Naive thymus-derived CD4-positive, alpha-beta T cell (primary cell): Measurements from ENCODE around the gene CASKIN1. TPM values are rescaled to one million over a fixed set of nuclear protein-coding genes. Genes with fewer than 3 reads are reported as not detected.
A peak's percentile ranks its signal among the peaks of the same experiment; 100 is the strongest.
"Not testable (repeated sequence)": the region's sequence is repeated elsewhere in the genome, so short reads cannot be mapped to it uniquely, and the experiment has no call there.

ENCODE experiments used
- ATAC-seq: fragments of 150-1000 bp; cut with Tn5 transposase; 2 replicates; pipeline ENCODE4 v1.10.0; 2021; ENCODE audit warnings: mild to moderate bottlenecking, moderate library complexity
- CTCF ChIA-PET: fragments of 350-600 bp; sonication (Branson Sonifier 250); formaldehyde crosslinking; loops from one replicate; lab custom pipeline; 2021; ENCODE audit warnings: antibody characterized with exemption; lab: Charles Lee
- POLR2A ChIA-PET: fragments of 350-600 bp; sonication (Branson Sonifier 250); formaldehyde crosslinking; loops from one replicate; lab custom pipeline; 2021; ENCODE audit warnings: antibody characterized with exemption, inconsistent platforms; lab: Charles Lee
- DNase-seq, 9 donors: peaks; one replicate each; pipeline versions ENCODE4 v3.0.0 to v3.0.0-alpha.2; 2020 to 2022; ENCODE audit warnings: mixed read lengths in 1 of 9
- H3K27ac ChIP-seq: one replicate; pipeline ENCODE4 v1.7.0; 2013; ENCODE audit warnings: mild to moderate bottlenecking, low read depth, low read length, moderate library complexity
- H3K27me3 ChIP-seq, 2 donors: one replicate each; pipeline ENCODE4 v1.7.0; 2013; ENCODE audit warnings: low read length in 2 of 2, mild to moderate bottlenecking in 2 of 2, moderate library complexity in 2 of 2; ENCODE audit not compliant: control insufficient read depth in 2 of 2, insufficient read depth in 2 of 2
- H3K36me3 ChIP-seq, 3 experiments: 1 replicate in 2 of 3; 2 replicates in 1 of 3; pipeline ENCODE4 v1.7.0; 2013; ENCODE audit warnings: low read length in 3 of 3, mild to moderate bottlenecking in 3 of 3, moderate library complexity in 1 of 3; ENCODE audit not compliant: insufficient read depth in 3 of 3, control insufficient read depth in 2 of 3
- H3K4me1 ChIP-seq, 2 donors: one replicate each; pipeline ENCODE4 v1.7.0; 2013; ENCODE audit warnings: low read length in 2 of 2, mild to moderate bottlenecking in 2 of 2, moderate library complexity in 1 of 2; ENCODE audit not compliant: control insufficient read depth in 2 of 2, insufficient read depth in 2 of 2
- H3K4me3 ChIP-seq: 2 replicates; pipeline ENCODE4 v1.7.0; 2013; ENCODE audit warnings: mild to moderate bottlenecking, low read length
- H3K9me3 ChIP-seq, 3 experiments: 1 replicate in 2 of 3; 2 replicates in 1 of 3; pipeline ENCODE4 v1.7.0; 2013; ENCODE audit warnings: low read length in 3 of 3; ENCODE audit not compliant: control insufficient read depth in 2 of 3
- H3K27ac Mint-ChIP-seq, 9 donors: one replicate each; pipeline ENCODE4 v1.8.0; 2020 to 2022; ENCODE audit warnings: mixed read lengths in 9 of 9, mild to moderate bottlenecking in 8 of 9, moderate library complexity in 5 of 9, inconsistent platforms in 2 of 9
- H3K27me3 Mint-ChIP-seq, 5 donors: one replicate each; pipeline ENCODE4 v1.8.0; 2021 to 2022; ENCODE audit warnings: mixed read lengths in 5 of 5, mild to moderate bottlenecking in 1 of 5
- H3K36me3 Mint-ChIP-seq, 5 donors: one replicate each; pipeline ENCODE4 v1.8.0; 2020 to 2022; ENCODE audit warnings: mixed read lengths in 5 of 5, mild to moderate bottlenecking in 3 of 5, inconsistent platforms in 1 of 5
- H3K4me1 Mint-ChIP-seq, 7 donors: one replicate each; pipeline ENCODE4 v1.8.0; 2020 to 2022; ENCODE audit warnings: mixed read lengths in 7 of 7, mild to moderate bottlenecking in 3 of 7, inconsistent platforms in 1 of 7
- H3K4me3 Mint-ChIP-seq, 10 donors: one replicate each; pipeline ENCODE4 v1.8.0; 2020 to 2022; ENCODE audit warnings: mild to moderate bottlenecking in 10 of 10, mixed read lengths in 10 of 10, moderate library complexity in 6 of 10, inconsistent platforms in 2 of 10
- H3K9me3 Mint-ChIP-seq, 11 donors: one replicate each; pipeline ENCODE4 v1.8.0; 2020 to 2022; ENCODE audit warnings: mixed read lengths in 11 of 11, mild to moderate bottlenecking in 4 of 11, inconsistent platforms in 1 of 11, moderate library complexity in 1 of 11
- intact Hi-C, 2 donors: fragments of 100-400 bp; cut with micrococcal nuclease; formaldehyde crosslinking; loops; one replicate each; pipeline ENCODE4 v1.15.1; 2023
- polyA plus RNA-seq, 2 donors: library from polyadenylated mRNA; unstranded; fragments of 300-500 nt; fragmentation: Illumina TruSeq; gene quantifications; one replicate each; pipeline ENCODE4 v1.2.3, GENCODE V29; 2021
- total RNA-seq, 6 experiments: library from RNA in 5 of 6; stranded (reverse) in 5 of 6; gene quantifications; 1 replicate in 5 of 6; 2 replicates in 1 of 6; pipeline ENCODE4 v1.2.3 and lab custom pipeline; 2021 to 2026

The CASKIN1 gene
- total and polyA plus RNA-seq, 7 experiments from 2014 or later = 0.19 TPM; not detected in 6

GRCh38 chr16:2206420-2206779, 10.0 kb upstream of the CASKIN1 start:
- Mint-ChIP-seq H3K9me3 (peaks cover 0 to 3% (median 0%) of the 10 kb centered on the region in 11 donors), H3K36me3 (peaks cover 0 to 11% (median 6%) of the 10 kb centered on the region in 5 donors), H3K4me3 (peak overlapping the region; percentile 64 to 91 (median 81)), H3K4me1 (peaks cover 7 to 29% (median 21%) of the 10 kb centered on the region in 7 donors), H3K27ac (peak overlapping the region in 8 of 9 donors; percentile 41 to 90 (median 80)), H3K27me3 (peaks cover 0 to 6% (median 0%) of the 10 kb centered on the region in 5 donors)
- intact Hi-C loops = loop anchor here (5.0 to 10.0 kb wide), 2 partner anchors 49 to 58 kb away; partner anchors contain the start of genes RNPS1 (in 1 of the 2) and TRAF7 (in 1 of the 2)
- Histone ChIP-seq H3K4me3 (peak overlapping the region; percentile 93), H3K9me3 (no peaks in the 10 kb centered on the region), H3K36me3 (peaks cover 0 to 37% (median 9%) of the 10 kb centered on the region in 3 experiments), H3K27me3 (no peaks in the 10 kb centered on the region), H3K4me1 (peaks cover 11 to 13% of the 10 kb centered on the region in 2 donors), H3K27ac (peak overlapping the region; percentile 97)
- DNase-seq (no peak), ATAC-seq (no peak)
- POLR2A ChIA-PET = interaction anchor here (0.7 to 3.7 kb wide), 8 partner anchors 9 to 241 kb away, joined by 3 to 50 read pairs (median 6); partner anchors contain the start of genes E4F1, ECI1, PGP and RPS2
- CTCF ChIA-PET = interaction anchor here (0.6 to 1.2 kb wide), 2 partner anchors 12 to 468 kb away, joined by 3 to 4 read pairs; no protein-coding TSS in a partner anchor

DNA sequence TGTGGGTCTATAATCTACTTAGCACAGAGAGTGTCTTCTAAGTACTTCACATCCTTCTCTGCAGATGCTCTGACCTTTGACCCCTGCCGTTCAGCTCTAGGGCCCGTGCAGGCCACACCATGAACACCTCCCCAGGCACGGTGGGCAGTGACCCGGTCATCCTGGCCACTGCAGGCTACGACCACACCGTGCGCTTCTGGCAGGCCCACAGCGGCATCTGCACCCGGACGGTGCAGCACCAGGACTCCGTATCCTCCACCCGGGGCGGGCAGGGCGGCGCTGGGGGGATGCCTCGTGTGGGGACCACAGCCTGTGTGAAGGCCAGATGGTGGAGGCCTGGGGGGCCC, 9.5 kb upstream of the CASKIN1 start:
- peaks cover 7 to 29% (median 21%) of the 10 kb centered on the region in 7 donors for H3K4me1 Mint-ChIP-seq
- Histone ChIP-seq H3K27me3 (no peaks in the 10 kb centered on the region), H3K4me3 (peak overlapping the region; percentile 93), H3K36me3 (peaks cover 0 to 37% (median 9%) of the 10 kb centered on the region in 3 experiments), H3K4me1 (peaks cover 11 to 13% of the 10 kb centered on the region in 2 donors), H3K27ac (peak overlapping the region; percentile 97), H3K9me3 (no peaks in the 10 kb centered on the region)
- peaks cover 0 to 3% (median 0%) of the 10 kb centered on the region in 11 donors for H3K9me3 Mint-ChIP-seq
- peak overlapping the region; percentile 74 to 91 (median 81) for H3K4me3 Mint-ChIP-seq
- ATAC-seq (no peak), DNase-seq (peak in 1 of 9 donors; percentile 48)
- ChIA-PET CTCF (interaction anchor here (1.2 kb wide), 1 partner anchor 11 kb away, joined by 3 read pairs; no protein-coding TSS in a partner anchor), POLR2A (interaction anchor here (0.7 to 3.7 kb wide), 13 partner anchors 9 to 306 kb away, joined by 3 to 50 read pairs (median 5); partner anchors contain the start of genes CCNF, E4F1, ECI1 and PGP)
- H3K27me3 Mint-ChIP-seq = peaks cover 0 to 7% (median 0%) of the 10 kb centered on the region in 5 donors
- intact Hi-C loops = loop anchor here (1.0 to 10.0 kb wide), 12 partner anchors 9 to 515 kb away; partner anchors contain the start of genes E4F1 (in 2 of the 2), RNPS1 (in 2 of the 2), TRAF7 (in 2 of the 2) and CCNF (in 1 of the 2)
- H3K36me3 Mint-ChIP-seq = peaks cover 0 to 11% (median 6%) of the 10 kb centered on the region in 5 donors
- peak overlapping the region; percentile 41 to 90 (median 80) for H3K27ac Mint-ChIP-seq

GRCh38 chr16:2205104-2205966, 8.9 kb upstream of the CASKIN1 start, which contains the start of gene MLST8:
Gene MLST8, plus strand, starts transcription at chr16:2205454. Its CDS starts 632 bp downstream, at chr16:2206086.
- Histone ChIP-seq H3K36me3 (peaks cover 0 to 37% (median 9%) of the 10 kb centered on the region in 3 experiments), H3K9me3 (no peaks in the 10 kb centered on the region), H3K4me1 (peaks cover 11 to 13% of the 10 kb centered on the region in 2 donors), H3K27ac (peak within 1 kb of the TSS; percentile 97), H3K4me3 (peak within 1 kb of the TSS; percentile 93), H3K27me3 (no peaks in the 10 kb centered on the region)
- intact Hi-C loops = loop anchor here (1.0 to 10.0 kb wide), 12 partner anchors 10 to 515 kb away; partner anchors contain the start of genes E4F1 (in 2 of the 2), RNPS1 (in 2 of the 2), TRAF7 (in 2 of the 2) and CCNF (in 1 of the 2)
- ATAC-seq = peak; percentile 97
- Mint-ChIP-seq H3K27ac (peak within 1 kb of the TSS; percentile 70 to 91 (median 86)), H3K36me3 (peaks cover 0 to 11% (median 6%) of the 10 kb centered on the region in 5 donors), H3K4me3 (peak within 1 kb of the TSS; percentile 80 to 95 (median 88)), H3K4me1 (peaks cover 7 to 29% (median 21%) of the 10 kb centered on the region in 7 donors), H3K9me3 (peaks cover 0 to 3% (median 0%) of the 10 kb centered on the region in 11 donors), H3K27me3 (peaks cover 0 to 11% (median 0%) of the 10 kb centered on the region in 5 donors)
- DNase-seq = peak; percentile 88 to 100 (median 98)
- CTCF ChIA-PET = interaction anchor here (1.2 kb wide), 1 partner anchor 11 kb away, joined by 3 read pairs; no protein-coding TSS in a partner anchor
- POLR2A ChIA-PET = interaction anchor here (0.7 to 3.7 kb wide), 16 partner anchors 10 to 1823 kb away, joined by 3 to 50 read pairs (median 4); partner anchors contain the start of genes AMDHD2, CCNF, E4F1 and ECI1

DNA sequence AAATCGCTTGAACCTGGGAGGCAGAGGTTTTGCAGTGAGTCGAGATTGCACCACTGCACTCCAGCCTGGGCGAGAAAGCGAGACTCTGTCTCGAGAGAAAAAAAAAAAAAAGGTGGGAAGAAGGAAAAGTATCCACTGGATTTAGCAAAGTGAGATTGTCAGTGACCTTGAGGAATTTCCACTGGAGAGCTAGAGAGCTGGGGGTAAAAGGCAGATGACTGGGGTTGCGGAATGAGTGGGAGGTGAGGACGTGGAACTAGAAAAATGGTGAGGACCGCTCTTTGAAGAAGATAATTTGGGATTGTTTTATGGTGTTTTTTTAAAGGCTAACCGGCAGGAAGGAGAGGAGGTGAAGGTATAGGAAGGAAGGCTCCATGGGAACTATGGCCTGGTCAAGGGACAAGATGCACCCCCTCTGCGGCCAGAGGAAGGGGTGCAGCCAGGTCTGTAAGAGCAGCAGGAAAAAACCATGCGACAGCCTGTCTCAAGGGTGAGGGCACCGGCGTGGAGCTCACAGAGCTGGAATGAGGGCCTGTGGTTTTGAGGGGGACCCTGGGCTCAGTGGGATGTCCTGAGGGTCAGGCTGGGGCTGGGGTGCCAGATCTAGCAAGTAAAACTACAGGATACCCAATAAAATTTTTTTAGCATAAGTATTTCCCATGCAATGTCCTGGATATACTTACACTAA, 8.2 kb upstream of the CASKIN1 start:
- peak overlapping the region; percentile 97 for H3K27ac ChIP-seq
- peaks cover 11 to 13% of the 10 kb centered on the region in 2 donors for H3K4me1 ChIP-seq
- H3K9me3 Mint-ChIP-seq = peaks cover 0 to 3% (median 0%) of the 10 kb centered on the region in 11 donors
- no peak for ATAC-seq
- DNase-seq = no peak
- H3K36me3 ChIP-seq = peaks cover 0 to 30% (median 9%) of the 10 kb centered on the region in 3 experiments
- intact Hi-C loops = loop anchor here (1.0 to 10.0 kb wide), 12 partner anchors 9 to 516 kb away; partner anchors contain the start of genes E4F1 (in 2 of the 2), RNPS1 (in 2 of the 2), TRAF7 (in 2 of the 2) and CCNF (in 1 of the 2)
- POLR2A ChIA-PET = interaction anchor here (0.7 to 3.7 kb wide), 16 partner anchors 8 to 1823 kb away, joined by 3 to 50 read pairs (median 4); partner anchors contain the start of genes AMDHD2, E4F1, ECI1 and GFER
- H3K27me3 Mint-ChIP-seq = peaks cover 0 to 13% (median 0%) of the 10 kb centered on the region in 5 donors
- H3K4me3 ChIP-seq = peak overlapping the region; percentile 93
- peaks cover 7 to 29% (median 21%) of the 10 kb centered on the region in 7 donors for H3K4me1 Mint-ChIP-seq
- CTCF ChIA-PET = no interaction called here
- no peaks in the 10 kb centered on the region for H3K27me3 ChIP-seq
- H3K9me3 ChIP-seq = no peaks in the 10 kb centered on the region
- peaks cover 0 to 11% (median 6%) of the 10 kb centered on the region in 5 donors for H3K36me3 Mint-ChIP-seq
- H3K27ac Mint-ChIP-seq = peak overlapping the region; percentile 65 to 88 (median 84)
- H3K4me3 Mint-ChIP-seq = peak overlapping the region; percentile 80 to 95 (median 88)

DNA sequence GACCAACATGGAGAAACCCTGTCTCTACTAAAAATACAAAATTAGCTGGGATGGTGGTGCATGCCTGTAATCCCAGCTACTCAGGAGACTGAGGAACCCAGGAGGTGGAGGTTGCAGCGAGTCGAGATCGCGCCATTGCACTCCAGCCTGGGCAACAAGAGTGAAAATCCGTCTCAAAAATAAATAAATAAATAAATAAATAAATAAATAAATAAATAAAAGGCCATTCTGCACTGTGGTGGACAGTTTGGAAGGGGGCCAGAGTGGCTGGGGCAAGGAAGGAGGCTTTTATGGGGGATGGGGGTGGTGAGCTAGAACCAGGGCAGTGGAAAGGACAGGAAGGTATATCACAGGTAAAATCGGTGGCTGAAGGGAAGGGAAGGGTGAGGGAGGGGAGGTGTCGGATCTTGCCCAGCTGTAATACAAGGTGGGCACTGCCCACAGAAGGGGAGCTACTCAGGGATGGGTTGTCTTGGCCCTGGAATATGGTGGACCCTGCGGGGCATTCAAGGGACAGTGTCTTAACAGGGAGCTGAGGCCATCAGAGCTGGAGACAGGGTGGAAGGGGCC, 6.8 kb upstream of the CASKIN1 start:
- not testable (repeated sequence) for DNase-seq, H3K27ac ChIP-seq, H3K27me3 ChIP-seq, H3K9me3 Mint-ChIP-seq, H3K9me3 ChIP-seq, ATAC-seq, H3K4me3 ChIP-seq
- Mint-ChIP-seq H3K27me3 (peaks cover 2 to 23% (median 8%) of the 10 kb centered on the region in 5 donors), H3K27ac (peak overlapping the region in 4 of 9 donors; percentile 18 to 80 (median 38)), H3K36me3 (peaks cover 0 to 11% (median 6%) of the 10 kb centered on the region in 5 donors), H3K4me3 (peak overlapping the region; percentile 27 to 91 (median 67)), H3K4me1 (peaks cover 7 to 29% (median 21%) of the 10 kb centered on the region in 7 donors)
- ChIA-PET CTCF (interaction anchor here (1.2 kb wide), 1 partner anchor 9 kb away, joined by 6 read pairs; no protein-coding TSS in a partner anchor), POLR2A (interaction anchor here (1.0 to 3.7 kb wide), 5 partner anchors 8 to 316 kb away, joined by 3 to 28 read pairs (median 3); partner anchors contain the start of genes PGP and TRAF7)
- Histone ChIP-seq H3K36me3 (peaks cover 0 to 16% (median 8%) of the 10 kb centered on the region in 3 experiments), H3K4me1 (peaks cover 11 to 13% of the 10 kb centered on the region in 2 donors)
- intact Hi-C loops = loop anchor here in 1 of 2 donors (10.0 kb wide), 1 partner anchor 62 kb away; the partner anchor contains the start of gene RNPS1
